GM19468 (cell line): ENCODE results near the gene TEX22.

Experiments used
- ATAC-seq: cut with Tn5 transposase; IDR thresholded peaks from one replicate; pipeline ENCODE4 v1.9.1; 2021; ENCODE audit warnings: mild to moderate bottlenecking, moderate library complexity, moderate number of reproducible peaks; ENCODE audit not compliant: unreplicated experiment; ENCODE audit errors: extremely low read depth

TEX22 gene

GRCh38 chr14:105383083-105383730, 15.1 kb upstream of the TEX22 start:
- ATAC-seq, result no peak

GRCh38 chr14:105384041-105384557, 14.2 kb upstream of the TEX22 start:
- no peak for ATAC-seq

- no peak for ATAC-seq
These were observed 13.6 kb upstream of the TEX22 start for GRCh38 chr14:105384605-105385321.

DNA sequence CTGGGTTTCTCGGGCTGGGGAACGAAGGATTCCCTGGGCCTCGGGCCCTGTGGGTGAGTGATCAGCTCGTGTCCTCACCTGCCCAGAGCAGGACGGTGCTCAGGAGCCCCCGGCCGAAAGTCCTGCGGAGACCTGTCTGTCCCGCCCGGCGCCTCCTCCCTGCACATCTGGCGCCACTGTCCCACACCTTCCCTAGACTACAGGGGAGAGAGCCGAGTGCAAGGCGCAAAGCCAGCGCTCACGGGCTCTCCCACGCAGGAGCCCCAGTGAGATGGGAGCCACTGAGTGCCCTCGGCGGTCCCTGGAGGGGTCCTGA, 13.1 kb upstream of the TEX22 start:
- no peak for ATAC-seq

DNA sequence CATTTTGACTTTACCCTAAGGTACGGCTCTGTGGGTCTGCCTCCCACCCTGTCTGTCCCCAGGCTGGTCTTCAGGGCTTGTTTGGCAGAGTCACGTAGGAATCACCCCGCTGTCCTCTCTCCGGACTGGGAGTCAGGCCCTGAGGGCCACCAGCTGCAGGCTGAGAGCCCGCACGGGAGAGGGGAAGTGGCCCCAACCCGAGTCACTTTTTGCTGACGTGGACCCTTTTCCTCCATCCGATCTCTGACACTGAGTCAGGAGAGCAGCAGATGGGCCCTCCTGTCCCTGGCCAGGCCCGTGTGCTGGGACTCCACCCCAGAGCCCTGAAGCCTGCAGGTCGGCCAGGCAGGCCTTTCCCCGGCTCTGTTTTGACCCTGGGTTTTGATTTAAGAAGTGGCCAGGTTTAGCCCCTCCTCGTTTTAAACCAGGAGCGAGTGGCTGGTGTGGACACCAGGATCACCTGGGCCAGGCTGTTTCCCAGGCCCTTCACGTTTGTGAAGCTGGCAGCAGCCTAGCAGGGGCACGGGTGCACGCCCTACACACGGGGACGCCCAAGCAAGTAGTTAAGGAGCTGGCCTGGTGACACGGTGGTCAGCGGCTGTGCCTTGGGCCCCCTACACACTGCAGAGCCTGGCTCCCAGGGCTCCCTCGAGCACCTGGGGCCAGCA, 12.5 kb upstream of the TEX22 start:
- ATAC-seq, result no peak

DNA sequence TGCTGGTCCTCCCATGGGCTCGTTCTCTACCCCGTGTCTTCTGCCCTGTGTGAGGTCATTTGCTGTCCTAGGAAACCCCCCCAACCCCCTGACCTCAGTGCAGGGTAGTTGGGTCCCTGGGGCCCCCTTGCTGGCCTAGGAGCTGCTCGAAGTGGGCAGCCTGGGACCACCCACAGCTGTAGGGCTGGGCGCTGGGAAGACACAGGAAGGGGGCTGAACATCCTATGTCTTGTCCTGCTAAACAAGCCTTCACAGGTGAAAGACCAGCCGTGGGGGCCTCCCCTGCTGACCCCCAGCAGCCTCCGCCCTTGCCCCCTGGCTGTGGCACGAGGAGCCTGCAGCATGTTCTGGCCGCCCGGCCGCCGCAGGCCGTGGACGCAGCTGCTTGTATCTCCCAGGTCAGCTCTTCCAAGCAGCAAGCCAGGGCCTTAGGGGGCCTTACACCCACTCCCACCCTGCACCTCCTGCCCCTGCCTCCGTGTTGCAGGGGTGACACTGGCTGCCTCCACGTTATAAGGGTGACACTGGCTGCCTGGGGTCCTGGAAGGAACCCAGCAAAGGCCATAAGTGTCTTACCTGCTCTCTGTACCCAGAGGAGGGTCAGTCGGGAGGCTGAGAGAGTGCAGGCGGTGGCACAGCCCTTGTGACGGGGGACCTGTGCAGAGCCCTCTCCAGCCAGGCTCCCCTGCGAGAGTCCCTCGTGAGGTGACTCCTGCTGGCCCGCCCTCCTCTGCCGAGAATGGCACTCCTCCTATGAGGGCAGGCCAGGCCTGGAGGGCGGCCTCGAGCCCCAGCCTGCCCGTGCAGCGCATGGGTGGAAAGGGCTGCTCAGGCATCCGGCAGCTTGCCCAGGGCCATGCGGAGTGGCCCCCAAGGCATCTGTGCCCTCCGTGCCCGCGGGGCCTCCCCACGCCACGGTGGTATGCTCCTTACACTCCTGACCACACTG, 11.5 kb upstream of the TEX22 start:
- no peak for ATAC-seq

- ATAC-seq, result no peak
These were observed 10.8 kb upstream of the TEX22 start for GRCh38 chr14:105387530-105387922.

GRCh38 chr14:105388110-105388951, 10.0 kb upstream of the TEX22 start:
- ATAC-seq, result no peak

DNA sequence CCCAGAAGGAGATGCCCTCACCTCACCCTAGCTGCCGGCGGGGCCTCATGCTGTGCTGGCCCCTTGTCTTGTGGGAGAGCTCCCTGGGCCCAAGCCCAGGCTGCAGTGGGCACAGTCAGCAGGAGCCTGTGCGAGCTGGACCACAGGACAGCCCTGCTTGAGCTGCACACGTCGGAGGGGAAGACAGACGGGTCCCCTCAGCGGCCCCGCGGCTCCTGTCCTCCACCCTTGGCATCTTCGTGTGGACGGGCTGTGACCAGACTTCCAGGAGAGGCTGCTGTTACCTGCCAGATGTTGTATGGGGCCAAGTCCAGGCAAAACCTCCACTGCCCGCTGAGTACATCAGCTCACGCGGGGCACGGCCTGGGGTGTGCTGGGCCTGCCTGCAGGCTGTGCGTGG, 9.4 kb upstream of the TEX22 start:
- ATAC-seq, result no peak

DNA sequence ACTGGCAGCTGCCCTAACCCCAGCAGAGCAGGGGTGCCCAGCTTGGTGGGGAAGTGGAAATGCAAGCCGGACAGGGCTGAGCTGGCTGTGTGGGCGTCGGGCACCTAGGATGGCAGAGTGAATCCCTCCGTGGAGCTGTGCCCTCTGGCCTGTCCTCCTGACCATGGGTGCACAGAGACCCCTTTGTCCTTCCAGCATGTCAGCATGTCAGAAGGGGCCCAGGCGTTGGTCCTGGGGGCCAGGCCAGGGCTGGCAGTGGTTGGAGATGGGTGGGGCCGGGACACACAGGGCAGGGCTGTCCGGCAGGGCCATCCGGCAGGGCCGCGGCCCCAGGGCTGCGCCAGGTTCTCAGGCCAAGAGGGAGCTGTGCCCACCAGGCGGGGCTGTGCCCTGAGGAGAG, 8.8 kb upstream of the TEX22 start:
- ATAC-seq, result no peak

DNA sequence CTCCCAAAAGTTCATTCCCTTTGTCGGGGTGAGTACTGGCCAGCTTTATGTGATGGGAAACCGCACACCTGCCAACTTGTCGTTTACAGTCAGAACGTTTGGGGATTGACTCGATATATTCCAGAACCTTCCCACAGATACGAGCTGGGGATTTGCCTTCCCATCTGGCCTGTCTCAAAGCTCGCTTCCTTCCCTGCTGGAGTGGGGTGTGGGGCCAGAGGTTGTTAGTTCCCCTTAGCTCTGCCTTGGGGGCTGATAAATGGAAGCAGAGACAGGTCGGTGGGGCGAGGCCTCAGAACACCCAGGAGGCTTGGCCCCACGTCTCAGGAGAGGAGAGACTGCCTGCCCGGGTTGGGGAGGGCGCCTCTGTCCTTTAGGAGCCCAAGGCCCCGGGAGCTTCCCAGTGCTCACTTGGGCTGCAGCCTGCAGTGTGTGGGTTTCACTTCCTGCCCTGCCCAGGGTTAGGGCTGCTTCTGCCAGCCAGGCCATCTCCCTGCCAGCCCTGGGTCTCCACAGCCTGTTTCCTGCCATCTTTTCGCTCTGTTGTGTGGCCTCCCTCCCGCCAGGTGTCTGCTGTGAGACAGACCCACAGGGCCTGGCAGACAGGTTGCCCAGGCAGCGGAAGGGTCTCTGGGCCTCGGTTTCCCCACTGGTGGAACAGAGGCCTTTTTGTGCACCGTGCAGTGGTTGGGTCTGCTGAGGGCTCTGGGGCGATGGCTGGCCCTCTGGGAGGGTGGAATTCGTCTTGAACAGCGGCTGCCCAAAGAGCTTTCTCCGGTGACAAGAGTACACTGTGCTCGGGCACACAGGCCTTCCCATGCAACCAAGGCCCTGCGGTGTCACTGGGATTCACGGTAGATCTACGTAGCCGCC, 8.1 kb upstream of the TEX22 start:
- no peak for ATAC-seq

- no peak for ATAC-seq
These were observed 7.4 kb upstream of the TEX22 start for GRCh38 chr14:105390849-105391500.

DNA sequence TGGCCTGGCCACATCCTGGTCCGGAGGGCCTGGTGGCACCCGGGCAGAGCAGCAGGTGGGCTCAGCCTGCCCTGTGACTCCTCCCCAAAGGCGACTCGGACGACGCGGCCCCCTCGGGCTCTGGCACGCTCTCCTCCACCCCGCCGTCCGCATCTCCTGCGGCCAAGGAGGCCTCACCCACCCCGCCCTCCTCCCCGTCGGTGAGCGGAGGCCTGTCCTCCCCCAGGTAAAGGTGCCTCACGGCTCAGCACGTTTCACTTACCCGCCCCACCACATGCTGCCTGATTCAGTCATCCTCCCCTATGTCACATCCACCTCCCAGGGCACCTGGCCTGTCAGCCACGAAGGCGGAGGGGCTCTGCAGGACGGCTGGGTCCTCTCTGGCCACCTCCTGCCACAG, 6.8 kb upstream of the TEX22 start:
- no peak for ATAC-seq

DNA sequence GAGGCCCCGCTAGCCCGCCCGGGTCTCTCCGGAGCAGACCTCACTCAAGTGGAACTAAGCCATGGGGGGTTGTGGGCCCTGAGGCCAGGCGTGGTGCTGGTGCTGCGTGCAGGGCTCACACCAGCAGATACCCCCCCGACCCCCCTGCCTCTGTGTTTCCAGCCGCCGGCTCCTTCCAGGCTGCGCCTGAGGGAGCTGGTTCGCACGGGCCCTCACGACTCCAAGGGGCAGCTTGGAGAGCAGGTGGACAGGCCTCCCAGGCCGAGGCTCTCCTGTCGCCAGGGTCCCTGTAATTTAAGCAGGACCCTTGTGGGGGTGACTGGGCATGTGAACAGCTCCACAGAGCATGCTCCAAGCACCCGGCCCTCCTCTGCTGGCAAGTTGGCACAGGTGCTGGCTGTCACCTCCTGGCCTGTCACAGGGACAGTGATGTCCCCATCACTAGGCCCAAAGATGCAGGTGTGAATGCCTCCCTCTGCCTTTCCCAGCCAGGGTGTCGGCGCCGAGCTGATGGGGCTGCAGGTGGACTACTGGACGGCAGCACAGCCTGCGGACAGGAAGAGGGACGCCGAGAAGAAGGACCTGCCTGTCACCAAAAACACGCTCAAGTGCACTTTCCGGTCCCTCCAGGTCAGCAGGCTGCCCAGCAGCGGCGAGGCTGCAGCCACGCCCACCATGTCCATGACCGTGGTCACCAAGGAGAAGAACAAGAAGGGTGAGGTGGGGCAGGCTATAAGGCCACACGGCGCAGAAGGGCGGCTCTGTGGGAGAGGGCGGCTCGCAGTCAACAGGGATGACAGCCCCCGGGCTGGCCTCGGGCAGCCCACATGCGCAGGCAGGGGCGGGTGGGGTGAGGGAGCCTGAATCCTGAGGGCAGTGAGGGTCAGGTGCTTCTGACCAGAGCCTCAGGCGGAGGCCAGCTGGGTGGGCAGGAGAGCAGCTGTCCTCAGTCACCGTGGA, 5.9 kb upstream of the TEX22 start:
- no peak for ATAC-seq

- ATAC-seq, result no peak
These were observed 5.2 kb upstream of the TEX22 start for GRCh38 chr14:105393151-105393550.

- ATAC-seq, result no peak
These were observed 3.4 kb upstream of the TEX22 start for GRCh38 chr14:105394714-105395537.
